ENCODE data around the gene OTUD7B.

DNA sequence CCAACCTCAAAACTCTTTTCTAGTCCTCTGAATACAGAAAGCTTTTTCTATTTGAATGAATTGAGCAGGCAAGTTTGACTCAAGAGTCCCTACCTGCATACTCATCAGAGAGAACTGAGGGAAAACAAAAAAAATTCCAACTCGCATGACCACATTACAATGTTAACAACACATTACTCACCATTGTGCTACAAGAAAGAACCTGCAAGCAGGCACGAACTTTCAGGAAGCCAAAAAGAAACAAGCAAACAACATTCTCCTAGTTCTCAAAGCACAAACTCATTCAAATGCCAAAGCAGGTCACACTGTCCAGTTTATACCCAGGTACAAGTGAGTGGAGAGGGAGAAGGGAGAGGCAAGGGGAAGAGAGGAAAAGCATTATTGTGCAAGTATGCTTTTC is 14.6 kb downstream of the OTUD7B start:
- TF ChIP-seq, protein P1, sequence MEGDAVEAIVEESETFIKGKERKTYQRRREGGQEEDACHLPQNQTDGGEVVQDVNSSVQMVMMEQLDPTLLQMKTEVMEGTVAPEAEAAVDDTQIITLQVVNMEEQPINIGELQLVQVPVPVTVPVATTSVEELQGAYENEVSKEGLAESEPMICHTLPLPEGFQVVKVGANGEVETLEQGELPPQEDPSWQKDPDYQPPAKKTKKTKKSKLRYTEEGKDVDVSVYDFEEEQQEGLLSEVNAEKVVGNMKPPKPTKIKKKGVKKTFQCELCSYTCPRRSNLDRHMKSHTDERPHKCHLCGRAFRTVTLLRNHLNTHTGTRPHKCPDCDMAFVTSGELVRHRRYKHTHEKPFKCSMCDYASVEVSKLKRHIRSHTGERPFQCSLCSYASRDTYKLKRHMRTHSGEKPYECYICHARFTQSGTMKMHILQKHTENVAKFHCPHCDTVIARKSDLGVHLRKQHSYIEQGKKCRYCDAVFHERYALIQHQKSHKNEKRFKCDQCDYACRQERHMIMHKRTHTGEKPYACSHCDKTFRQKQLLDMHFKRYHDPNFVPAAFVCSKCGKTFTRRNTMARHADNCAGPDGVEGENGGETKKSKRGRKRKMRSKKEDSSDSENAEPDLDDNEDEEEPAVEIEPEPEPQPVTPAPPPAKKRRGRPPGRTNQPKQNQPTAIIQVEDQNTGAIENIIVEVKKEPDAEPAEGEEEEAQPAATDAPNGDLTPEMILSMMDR (IDR thresholded peaks at IDR 0.05) = no peak
- TF ChIP-seq POLR2AphosphoS5 (IDR thresholded peaks at IDR 0.05) (no peak), POLR2A (IDR thresholded peaks at IDR 0.05) (no peak)
